ENCODE results near the gene CD3D.

The CD3D gene

DNA sequence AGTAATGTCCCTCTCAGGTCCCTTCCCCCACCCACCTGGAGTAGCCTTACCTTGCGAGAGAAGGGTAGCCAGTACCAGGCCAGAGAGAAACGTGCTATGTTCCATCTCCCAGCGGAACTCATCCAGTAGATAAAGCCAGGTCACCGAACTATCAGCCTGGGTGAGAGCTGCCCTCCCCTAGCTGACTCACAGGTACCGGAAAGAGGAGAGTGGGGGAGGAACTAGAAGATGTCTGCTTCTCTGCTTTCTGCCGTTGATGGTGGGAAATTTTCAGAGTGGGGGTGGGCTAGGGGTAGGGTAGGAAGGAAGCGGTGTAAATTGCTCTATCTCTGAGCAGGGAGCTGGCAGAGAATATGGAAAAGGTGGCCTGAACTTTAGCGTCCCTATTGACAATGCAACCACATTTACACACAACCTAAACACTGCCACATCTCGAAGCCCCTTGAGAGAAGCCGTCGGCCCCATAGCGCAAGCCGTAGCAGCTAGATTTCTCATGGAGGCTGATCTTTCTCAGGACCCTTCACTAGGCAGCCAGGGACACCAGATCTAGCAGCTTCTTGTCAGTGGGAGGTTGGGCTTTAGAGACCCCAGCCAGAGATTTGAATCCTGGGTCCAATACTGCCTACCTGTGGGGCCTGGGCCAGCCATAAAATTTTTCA is at the start of gene CD3D:
Gene CD3D (minus strand): TSS at position 203 of the 659 bp plus-strand sequence. CDS start 98 bp downstream, at position 105.
- no peak for DNase-seq (ENCODE audit: low spot score)

DNA sequence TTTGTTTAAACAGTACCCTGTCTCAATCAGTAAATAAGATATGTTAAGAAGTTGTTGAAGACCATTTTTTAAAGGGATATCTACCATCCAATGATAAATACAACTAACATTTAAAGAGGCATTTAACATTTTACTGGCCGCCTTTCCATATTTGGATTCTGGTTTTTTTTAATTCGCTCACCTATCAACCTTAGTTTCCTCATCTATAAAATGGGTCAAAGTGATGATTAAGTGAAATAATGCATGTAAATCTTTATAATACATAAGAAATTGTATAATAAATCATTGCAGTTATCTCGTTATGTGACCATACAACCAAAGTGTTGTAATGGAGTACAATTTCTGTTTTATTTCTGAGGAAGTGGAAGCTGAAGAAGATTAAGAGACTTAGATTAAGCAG is 41.2 kb upstream of the CD3D start:
- no peak for DNase-seq (ENCODE audit: low spot score)

DNA sequence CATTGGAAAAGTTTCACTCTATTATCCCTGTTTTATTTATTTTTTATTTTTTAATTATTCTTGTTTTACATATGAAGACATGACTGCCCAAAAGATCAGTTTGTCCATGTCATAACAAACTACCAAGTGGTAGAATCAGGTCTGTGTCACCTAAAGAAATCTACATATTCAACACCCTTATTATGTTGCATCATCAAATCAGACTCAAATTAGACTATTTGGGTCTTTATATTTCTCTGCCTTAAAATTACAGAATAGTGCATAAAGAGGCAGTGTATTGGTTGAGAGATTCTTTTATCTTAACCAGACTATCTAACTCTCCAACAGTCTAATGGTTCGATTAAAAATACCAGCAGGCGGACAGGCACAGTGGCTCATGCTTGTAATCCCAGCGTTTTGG is 40.4 kb upstream of the CD3D start:
- DNase-seq (ENCODE audit: low spot score): no peak

- no peak for DNase-seq (ENCODE audit: low spot score)
Observed at GRCh38 chr11:118380571-118380970, 38.1 kb upstream of the CD3D start.

GRCh38 chr11:118379497-118379896 is 37.0 kb upstream of the CD3D start:
- no peak for DNase-seq (ENCODE audit: low spot score)

- DNase-seq (ENCODE audit: low spot score): no peak
Observed at GRCh38 chr11:118375978-118376377, 33.5 kb upstream of the CD3D start.

DNA sequence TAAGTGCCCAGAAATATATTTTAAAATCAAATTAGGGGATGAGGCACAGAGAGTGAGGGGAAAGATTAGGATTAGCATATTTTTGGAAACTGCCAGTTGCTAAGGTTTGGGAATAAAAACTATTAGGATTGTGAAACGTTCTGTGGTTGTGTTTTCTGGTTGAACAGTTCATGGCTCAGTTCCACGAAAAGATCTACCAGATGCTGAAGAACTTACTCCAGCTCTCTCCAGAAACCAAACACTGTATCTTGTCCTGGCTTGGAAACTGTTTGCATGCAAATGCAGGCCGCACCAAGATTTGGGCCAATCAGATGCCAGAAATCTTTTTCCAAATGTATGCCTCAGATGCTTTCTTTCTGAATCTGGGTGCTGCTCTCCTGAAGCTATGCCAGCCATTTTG is 32.2 kb upstream of the CD3D start:
- no peak for DNase-seq (ENCODE audit: low spot score)

- DNase-seq (ENCODE audit: low spot score): no peak
Observed at GRCh38 chr11:118373871-118374270, 31.4 kb upstream of the CD3D start.

GRCh38 chr11:118373263-118373662 is 30.8 kb upstream of the CD3D start:
- DNase-seq (ENCODE audit: low spot score): no peak

- DNase-seq (ENCODE audit: low spot score): no peak
Observed at GRCh38 chr11:118370774-118371173, 28.3 kb upstream of the CD3D start.

- no peak for DNase-seq (ENCODE audit: low spot score)
Observed at GRCh38 chr11:118366287-118366686, 23.8 kb upstream of the CD3D start.

- no peak for DNase-seq (ENCODE audit: low spot score)
Observed at GRCh38 chr11:118364956-118365615, 22.6 kb upstream of the CD3D start.

GRCh38 chr11:118359295-118359958 is 16.9 kb upstream of the CD3D start, which contains the start of gene UBE4A:
TSS of gene UBE4A (plus strand) at chr11:118359600. CDS start at chr11:118365081, 5,481 bp downstream.
- DNase-seq (ENCODE audit: low spot score): peak; percentile 89

- no peak for DNase-seq (ENCODE audit: low spot score)
Observed at GRCh38 chr11:118358071-118358470, 15.6 kb upstream of the CD3D start.

DNA sequence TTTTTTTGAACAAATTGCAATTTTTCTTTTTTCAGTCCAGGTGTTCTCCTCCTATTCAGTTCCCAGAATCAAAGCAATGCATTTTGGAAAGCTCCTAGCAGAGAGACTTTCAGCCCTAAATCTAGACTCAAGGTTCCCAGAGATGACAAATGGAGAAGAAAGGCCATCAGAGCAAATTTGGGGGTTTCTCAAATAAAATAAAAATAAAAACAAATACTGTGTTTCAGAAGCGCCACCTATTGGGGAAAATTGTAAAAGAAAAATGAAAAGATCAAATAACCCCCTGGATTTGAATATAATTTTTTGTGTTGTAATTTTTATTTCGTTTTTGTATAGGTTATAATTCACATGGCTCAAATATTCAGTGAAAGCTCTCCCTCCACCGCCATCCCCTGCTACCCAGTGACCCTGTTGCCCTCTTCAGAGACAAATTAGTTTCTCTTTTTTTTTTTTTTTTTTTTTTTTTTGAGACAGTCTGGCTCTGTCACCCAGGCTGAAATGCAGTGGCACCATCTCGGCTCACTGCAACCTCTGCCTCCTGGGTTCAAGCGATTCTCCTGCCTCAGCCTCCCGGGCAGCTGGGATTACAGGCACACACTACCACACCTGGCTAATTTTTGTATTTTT is 10.7 kb upstream of the CD3D start:
- peak; percentile 19 for DNase-seq (ENCODE audit: low spot score)

DNA sequence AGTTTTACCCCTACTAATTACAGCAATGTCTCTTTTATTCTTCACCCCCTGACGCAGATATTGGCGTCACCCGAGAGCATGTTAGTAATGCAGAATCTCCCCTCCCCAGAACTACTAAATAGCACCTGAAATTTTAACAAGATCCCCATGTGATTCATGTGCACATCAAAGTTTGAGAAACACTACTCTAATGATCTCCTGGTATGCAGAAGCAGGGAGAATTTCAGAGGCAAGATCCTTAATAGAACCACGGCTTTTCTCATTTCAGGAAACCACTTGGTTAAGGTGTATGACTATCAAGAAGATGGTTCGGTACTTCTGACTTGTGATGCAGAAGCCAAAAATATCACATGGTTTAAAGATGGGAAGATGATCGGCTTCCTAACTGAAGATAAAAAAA is 7.0 kb upstream of the CD3D start:
- DNase-seq (ENCODE audit: low spot score): no peak

GRCh38 chr11:118343981-118344515 is 1.5 kb upstream of the CD3D start, which contains the start of gene CD3G:
TSS of gene CD3G (plus strand) at chr11:118344344. CDS start at chr11:118344424, 80 bp downstream.
- no peak for DNase-seq (ENCODE audit: low spot score)

DNA sequence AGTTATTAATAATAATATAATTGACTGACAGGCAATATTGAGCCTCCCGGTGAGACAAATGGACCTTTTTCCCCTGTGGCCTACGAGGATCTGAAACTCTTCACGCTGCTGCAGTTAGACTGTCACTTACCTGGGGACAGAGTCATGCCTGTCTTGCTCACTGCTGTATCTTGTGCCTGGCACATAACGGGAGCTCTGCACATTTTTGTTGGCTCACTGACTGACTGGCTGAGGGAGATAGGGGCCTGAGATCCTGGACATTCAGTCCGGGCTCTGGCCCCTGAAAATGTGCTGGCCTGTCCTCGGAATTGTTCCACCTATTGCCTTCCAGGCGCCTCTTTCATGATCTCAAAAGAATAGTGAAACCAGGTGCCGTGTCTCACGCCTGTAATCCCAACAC is 743 bp upstream of the CD3D start:
- DNase-seq (ENCODE audit: low spot score): no peak

- no peak for DNase-seq (ENCODE audit: low spot score)
Observed at GRCh38 chr11:118341815-118342489, 553 bp downstream of the CD3D start.

DNA sequence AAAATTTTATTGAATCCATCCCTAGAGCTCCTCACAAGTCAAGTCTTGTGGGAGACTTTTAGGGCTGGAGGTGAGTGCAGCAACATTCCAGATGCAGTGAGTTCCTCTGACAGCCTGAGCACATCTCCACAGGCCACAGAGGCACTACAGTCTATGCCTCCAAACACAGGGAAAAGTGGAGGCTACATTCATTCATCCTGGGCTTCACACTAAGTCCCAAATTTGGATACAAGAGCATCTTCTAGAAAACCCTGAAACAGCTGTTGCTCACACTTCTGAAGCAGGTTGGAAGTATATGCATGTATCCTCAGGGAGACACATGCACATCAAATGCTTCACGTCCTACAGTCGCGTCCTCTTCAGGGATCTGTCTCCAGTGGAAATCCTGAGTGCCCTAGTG is 1.2 kb downstream of the CD3D start:
- no peak for DNase-seq (ENCODE audit: low spot score)

- DNase-seq (ENCODE audit: low spot score): no peak
Observed at GRCh38 chr11:118340449-118340848, 2.1 kb downstream of the CD3D start.

Data from germinal center (tissue), 1 donor.